ENCODE data around the gene PLXNC1.

Gene PLXNC1

DNA sequence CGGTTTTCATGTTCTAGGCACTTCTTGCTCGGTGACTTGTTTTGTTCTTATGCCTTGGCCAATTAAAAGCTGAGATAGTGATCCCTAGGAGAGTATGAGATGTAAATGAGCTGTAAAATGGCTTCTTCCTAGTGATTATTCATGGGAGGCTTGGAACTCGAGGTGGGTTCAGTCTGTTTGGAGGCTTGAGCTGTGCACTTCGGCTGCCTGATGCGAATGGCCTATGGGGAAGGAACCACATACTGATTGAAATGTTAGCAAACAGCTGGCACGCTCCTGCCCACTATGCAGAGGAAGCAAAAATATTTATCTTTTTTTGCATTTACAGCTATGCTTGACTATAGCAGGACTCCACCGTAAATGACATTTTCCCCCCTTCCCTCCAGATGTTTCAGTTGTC is 75.5 kb downstream of the PLXNC1 start:
- TF ChIP-seq, protein P1, sequence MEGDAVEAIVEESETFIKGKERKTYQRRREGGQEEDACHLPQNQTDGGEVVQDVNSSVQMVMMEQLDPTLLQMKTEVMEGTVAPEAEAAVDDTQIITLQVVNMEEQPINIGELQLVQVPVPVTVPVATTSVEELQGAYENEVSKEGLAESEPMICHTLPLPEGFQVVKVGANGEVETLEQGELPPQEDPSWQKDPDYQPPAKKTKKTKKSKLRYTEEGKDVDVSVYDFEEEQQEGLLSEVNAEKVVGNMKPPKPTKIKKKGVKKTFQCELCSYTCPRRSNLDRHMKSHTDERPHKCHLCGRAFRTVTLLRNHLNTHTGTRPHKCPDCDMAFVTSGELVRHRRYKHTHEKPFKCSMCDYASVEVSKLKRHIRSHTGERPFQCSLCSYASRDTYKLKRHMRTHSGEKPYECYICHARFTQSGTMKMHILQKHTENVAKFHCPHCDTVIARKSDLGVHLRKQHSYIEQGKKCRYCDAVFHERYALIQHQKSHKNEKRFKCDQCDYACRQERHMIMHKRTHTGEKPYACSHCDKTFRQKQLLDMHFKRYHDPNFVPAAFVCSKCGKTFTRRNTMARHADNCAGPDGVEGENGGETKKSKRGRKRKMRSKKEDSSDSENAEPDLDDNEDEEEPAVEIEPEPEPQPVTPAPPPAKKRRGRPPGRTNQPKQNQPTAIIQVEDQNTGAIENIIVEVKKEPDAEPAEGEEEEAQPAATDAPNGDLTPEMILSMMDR (conservative IDR thresholded peaks at IDR 0.05; ENCODE audit: low read length), result no peak
- no peak for TF ChIP-seq EZH2phosphoT487 (IDR thresholded peaks at IDR 0.05; ENCODE audit: borderline replicate concordance)
- Histone ChIP-seq H3K9ac (ENCODE audit: low read depth, low read length, poor library complexity, severe bottlenecking) (no peak overlapping the region), H3K79me2 (ENCODE audit: insufficient read depth, low read length) (no peaks in the 10 kb centered on the region)

DNA sequence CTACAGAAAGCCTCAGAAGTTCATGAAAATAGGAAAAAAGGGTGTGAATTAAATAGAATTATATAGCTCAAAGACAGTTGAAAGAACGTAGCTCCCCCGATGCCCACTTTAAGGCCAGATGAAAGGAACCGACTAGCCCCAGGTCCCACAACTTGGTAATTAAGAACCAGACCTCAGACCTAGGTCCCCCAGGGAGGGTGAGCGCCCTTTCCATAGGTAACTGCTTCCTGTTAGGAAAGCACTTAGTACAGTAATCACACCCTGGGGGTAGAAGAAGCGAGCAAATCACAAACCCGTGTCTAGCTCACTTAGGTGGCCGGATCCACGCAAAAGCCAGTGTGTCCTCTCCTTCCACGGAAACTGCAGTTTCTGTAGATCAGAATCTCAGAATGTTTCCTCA is 77.1 kb downstream of the PLXNC1 start:
- Histone ChIP-seq H3K9ac (ENCODE audit: low read depth, low read length, poor library complexity, severe bottlenecking) (no peak overlapping the region), H3F3A (ENCODE audit: low read depth) (no peaks in the 10 kb centered on the region), H3K4me2 (ENCODE audit: low read depth, low read length, poor library complexity, severe bottlenecking) (no peak overlapping the region), H3K9me2 (replicated peaks; ENCODE audit: low read depth, low read length) (no peaks in the 10 kb centered on the region), H3K79me2 (ENCODE audit: insufficient read depth, low read length) (no peaks in the 10 kb centered on the region), H3K9me3 (ENCODE audit: insufficient read depth, low read depth, low read length) (no peaks in the 10 kb centered on the region), H3K27me3 (ENCODE audit: insufficient read depth, low read length, poor library complexity, severe bottlenecking) (no peaks in the 10 kb centered on the region), H4K20me1 (ENCODE audit: insufficient read depth, low read length, poor library complexity, severe bottlenecking) (no peaks in the 10 kb centered on the region), H3K4me1 (ENCODE audit: insufficient read depth, low read length, poor library complexity, severe bottlenecking) (peaks cover 7% of the 10 kb centered on the region), H3K36me3 (ENCODE audit: insufficient read depth, low read length) (peaks cover 13% of the 10 kb centered on the region; the same call in 1 of the 2 replicates), H3K4me3 (ENCODE audit: low read length, poor library complexity, severe bottlenecking) (no peak overlapping the region), H2AFZ (ENCODE audit: low read length) (no peak overlapping the region)
- no peak for TF ChIP-seq EZH2phosphoT487 (IDR thresholded peaks at IDR 0.05; ENCODE audit: borderline replicate concordance)
- TF ChIP-seq, protein P1 (conservative IDR thresholded peaks at IDR 0.05; ENCODE audit: low read length), result no peak

More for the DNA sequence above, 75.5 kb downstream of the PLXNC1 start:
- Histone ChIP-seq H3K4me2 (ENCODE audit: low read depth, low read length, poor library complexity, severe bottlenecking) (no peak overlapping the region), H3K4me1 (ENCODE audit: insufficient read depth, low read length, poor library complexity, severe bottlenecking) (no peaks in the 10 kb centered on the region), H3K36me3 (ENCODE audit: insufficient read depth, low read length) (peaks cover 20% of the 10 kb centered on the region; the same call in 1 of the 2 replicates), H3K9me2 (replicated peaks; ENCODE audit: low read depth, low read length) (no peaks in the 10 kb centered on the region), H3K4me3 (ENCODE audit: low read length, poor library complexity, severe bottlenecking) (no peak overlapping the region), H3K9me3 (ENCODE audit: insufficient read depth, low read depth, low read length) (no peaks in the 10 kb centered on the region), H3K27me3 (ENCODE audit: insufficient read depth, low read length, poor library complexity, severe bottlenecking) (no peaks in the 10 kb centered on the region), H3F3A (ENCODE audit: low read depth) (no peaks in the 10 kb centered on the region), H2AFZ (ENCODE audit: low read length) (no peak overlapping the region), H4K20me1 (ENCODE audit: insufficient read depth, low read length, poor library complexity, severe bottlenecking) (no peaks in the 10 kb centered on the region)

DNA sequence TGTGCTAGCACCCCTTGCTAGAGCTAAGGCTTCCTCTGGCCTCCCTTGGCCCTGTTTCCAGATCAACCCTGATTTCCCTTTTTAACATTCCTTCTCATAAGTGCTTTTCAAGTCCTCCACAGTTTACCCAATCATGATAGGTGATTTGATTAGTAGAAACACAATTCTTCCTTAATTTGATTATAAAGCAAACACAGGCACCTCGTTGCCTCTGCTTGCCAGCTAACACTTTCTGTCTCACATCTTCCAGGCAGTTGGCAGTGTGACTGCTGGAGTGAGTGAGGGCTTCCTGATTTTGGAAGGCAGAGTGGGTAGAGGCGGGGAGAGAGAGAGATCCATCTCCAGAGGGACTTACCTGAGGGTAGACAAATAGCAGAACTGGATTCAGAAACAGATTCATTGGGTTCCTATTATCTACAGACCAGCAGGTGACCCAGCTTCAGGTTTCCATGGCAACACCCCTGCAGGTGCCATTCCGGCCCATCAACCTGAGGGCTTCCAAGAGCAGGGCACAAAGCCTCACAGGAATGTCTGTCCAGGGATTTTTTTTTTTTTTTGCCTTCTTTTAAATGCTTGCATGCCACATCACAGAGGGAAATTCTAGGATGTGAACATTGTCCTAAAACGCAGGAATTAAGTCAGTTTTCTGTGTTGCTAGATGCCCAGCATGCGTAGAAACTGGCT is 77.7 kb downstream of the PLXNC1 start:
- Histone ChIP-seq H4K20me1 (ENCODE audit: insufficient read depth, low read length, poor library complexity, severe bottlenecking) (no peaks in the 10 kb centered on the region), H3K36me3 (ENCODE audit: insufficient read depth, low read length) (peaks cover 12% of the 10 kb centered on the region; the same call in 1 of the 2 replicates), H3K4me3 (ENCODE audit: low read length, poor library complexity, severe bottlenecking) (no peak overlapping the region), H2AFZ (ENCODE audit: low read length) (no peak overlapping the region), H3K9me2 (replicated peaks; ENCODE audit: low read depth, low read length) (no peaks in the 10 kb centered on the region), H3K4me2 (ENCODE audit: low read depth, low read length, poor library complexity, severe bottlenecking) (no peak overlapping the region), H3K27me3 (ENCODE audit: insufficient read depth, low read length, poor library complexity, severe bottlenecking) (no peaks in the 10 kb centered on the region), H3K9me3 (ENCODE audit: insufficient read depth, low read depth, low read length) (no peaks in the 10 kb centered on the region), H3K79me2 (ENCODE audit: insufficient read depth, low read length) (no peaks in the 10 kb centered on the region), H3K4me1 (ENCODE audit: insufficient read depth, low read length, poor library complexity, severe bottlenecking) (peaks cover 12% of the 10 kb centered on the region), H3K9ac (ENCODE audit: low read depth, low read length, poor library complexity, severe bottlenecking) (no peak overlapping the region), H3F3A (ENCODE audit: low read depth) (no peaks in the 10 kb centered on the region)
- TF ChIP-seq, protein P1 (conservative IDR thresholded peaks at IDR 0.05; ENCODE audit: low read length), result no peak
- TF ChIP-seq EZH2phosphoT487 (IDR thresholded peaks at IDR 0.05; ENCODE audit: borderline replicate concordance), result no peak

All from Loucy (cell line).